Mesenchymal stem cell (in vitro differentiated cells and primary cell): ENCODE measurements around the gene KRT71.

Experiments used
- DNase-seq: peaks from one replicate; pipeline ENCODE4 v3.0.0-alpha.2; 2013
- H2AFZ ChIP-seq: one replicate; pipeline ENCODE4 v1.6.1; 2013; ENCODE audit warnings: low read depth, mild to moderate bottlenecking, control low read depth, inconsistent platforms, low read length, moderate library complexity
- H2AK5ac ChIP-seq: 2 replicates; pipeline ENCODE4 v1.6.1; 2013; ENCODE audit warnings: low read length, moderate library complexity, mild to moderate bottlenecking, inconsistent platforms; ENCODE audit not compliant: severe bottlenecking
- H2BK120ac ChIP-seq: one replicate; pipeline ENCODE4 v1.6.1; 2013; ENCODE audit warnings: low read depth, mild to moderate bottlenecking, inconsistent platforms, low read length, moderate library complexity
- H2BK12ac ChIP-seq, 2 experiments: one replicate each; pipeline ENCODE4 v1.6.1; 2013; ENCODE audit warnings: inconsistent platforms in 2 of 2, low read length in 2 of 2, mild to moderate bottlenecking in 2 of 2, moderate library complexity in 2 of 2, control low read depth in 1 of 2
- H2BK15ac ChIP-seq: one replicate; pipeline ENCODE4 v1.6.1; 2013; ENCODE audit warnings: mild to moderate bottlenecking, low read depth, inconsistent platforms; ENCODE audit not compliant: poor library complexity, severe bottlenecking
- H2BK5ac ChIP-seq: 2 replicates; pipeline ENCODE4 v1.6.1; 2013; ENCODE audit warnings: low read depth, mild to moderate bottlenecking, low read length, control low read depth, inconsistent platforms; ENCODE audit not compliant: poor library complexity, severe bottlenecking
- H3K14ac ChIP-seq, 2 experiments: one replicate each; pipeline ENCODE4 v1.6.1; 2013; ENCODE audit warnings: inconsistent platforms in 2 of 2, low read length in 2 of 2, control low read depth in 1 of 2, mild to moderate bottlenecking in 1 of 2, moderate library complexity in 1 of 2
- H3K18ac ChIP-seq, 2 experiments: one replicate each; pipeline ENCODE4 v1.6.1; 2013; ENCODE audit warnings: inconsistent platforms in 2 of 2, low read length in 2 of 2, control low read depth in 1 of 2, low read depth in 1 of 2, mild to moderate bottlenecking in 1 of 2
- H3K23ac ChIP-seq, 2 experiments: one replicate each; pipeline ENCODE4 v1.6.1; 2013; ENCODE audit warnings: inconsistent platforms in 2 of 2, low read length in 2 of 2, mild to moderate bottlenecking in 2 of 2, moderate library complexity in 2 of 2, control low read depth in 1 of 2
- H3K27ac ChIP-seq: 2 replicates; pipeline ENCODE4 v1.5.1; 2013; ENCODE audit warnings: mild to moderate bottlenecking, moderate library complexity, low read length, control low read depth, inconsistent platforms; ENCODE audit not compliant: poor library complexity, severe bottlenecking
- H3K27me3 ChIP-seq, 2 experiments: 2 replicates each; pipeline versions ENCODE4 v1.6.1 to v1.7.0; 2013; ENCODE audit warnings: low read length in 2 of 2, mild to moderate bottlenecking in 2 of 2, moderate library complexity in 2 of 2, control low read depth in 1 of 2, inconsistent platforms in 1 of 2; ENCODE audit not compliant: control insufficient read depth in 1 of 2, insufficient read depth in 1 of 2
- H3K36me3 ChIP-seq, 2 experiments: 2 replicates each; pipeline versions ENCODE4 v1.6.1 to v1.7.0; 2013; ENCODE audit warnings: low read length in 2 of 2, control low read depth in 1 of 2, inconsistent platforms in 1 of 2, low read depth in 1 of 2, mild to moderate bottlenecking in 1 of 2; ENCODE audit not compliant: insufficient read depth in 2 of 2, control insufficient read depth in 1 of 2
- H3K4ac ChIP-seq, 2 experiments: one replicate each; pipeline ENCODE4 v1.6.1; 2013; ENCODE audit warnings: inconsistent platforms in 2 of 2, low read length in 2 of 2, mild to moderate bottlenecking in 2 of 2, moderate library complexity in 2 of 2, control low read depth in 1 of 2, low read depth in 1 of 2
- H3K4me1 ChIP-seq: 2 replicates; pipeline ENCODE4 v1.6.1; 2013; ENCODE audit warnings: low read depth, low read length, control low read depth; ENCODE audit not compliant: control insufficient read depth, insufficient read depth
- H3K4me2 ChIP-seq: 2 replicates; pipeline ENCODE4 v1.6.1; 2013; ENCODE audit warnings: low read length, mild to moderate bottlenecking, inconsistent platforms; ENCODE audit not compliant: poor library complexity, severe bottlenecking
- H3K4me3 ChIP-seq, 2 experiments: 2 replicates each; pipeline versions ENCODE4 v1.5.1 to v1.7.0; 2013; ENCODE audit warnings: low read length in 2 of 2, mild to moderate bottlenecking in 2 of 2, control low read depth in 1 of 2, low read depth in 1 of 2; ENCODE audit not compliant: insufficient read depth in 1 of 2
- H3K79me1 ChIP-seq: replicated peaks from 2 replicates; pipeline ENCODE4 v1.6.1; 2013; ENCODE audit warnings: mild to moderate bottlenecking, control low read depth, low read length, inconsistent platforms; ENCODE audit not compliant: poor library complexity, severe bottlenecking
- H3K9ac ChIP-seq: 2 replicates; pipeline ENCODE4 v1.7.0; 2013; ENCODE audit warnings: mild to moderate bottlenecking, low read length, moderate library complexity
- H3K9me3 ChIP-seq: 2 replicates; pipeline ENCODE4 v1.7.0; 2013; ENCODE audit warnings: mild to moderate bottlenecking, low read length; ENCODE audit not compliant: control insufficient read depth
- H4K8ac ChIP-seq: one replicate; pipeline ENCODE4 v1.6.1; 2013; ENCODE audit warnings: inconsistent platforms, mild to moderate bottlenecking, low read length, moderate library complexity
- H4K91ac ChIP-seq: one replicate; pipeline ENCODE4 v1.6.1; 2013; ENCODE audit warnings: mild to moderate bottlenecking, low read length, inconsistent platforms
- WGBS: methylation state at CpG from one replicate; pipeline ENCODE4 v1.1.7; 2013; ENCODE audit warnings: mixed read lengths; 5-methylcytosine and 5-hydroxymethylcytosine counted together

Gene KRT71

DNA sequence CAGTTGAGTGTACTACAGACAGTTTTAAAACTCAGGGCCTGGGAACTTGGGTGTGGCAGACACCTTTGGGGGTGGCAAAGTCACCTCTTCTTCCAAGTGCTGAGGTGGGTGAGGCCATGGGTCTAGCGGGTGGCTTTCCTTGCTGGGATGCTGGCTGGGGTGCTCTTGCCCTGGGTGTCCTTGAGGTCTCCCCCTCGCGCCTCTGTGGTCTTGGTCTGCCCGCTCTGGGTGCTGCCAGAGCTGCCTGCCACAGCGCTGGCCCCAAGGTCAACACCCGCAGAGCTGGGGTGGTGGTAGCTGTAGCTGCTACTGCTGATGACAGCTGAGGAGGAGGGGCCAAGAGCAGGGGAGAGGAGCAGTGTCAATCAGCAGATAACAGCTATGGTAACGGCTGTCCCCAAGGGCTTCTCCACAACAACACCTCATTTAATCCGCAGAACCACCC lies 13.9 kb upstream of the KRT71 start:
- H2BK120ac ChIP-seq = no peak overlapping the region
- H3K4me1 ChIP-seq = no peaks in the 10 kb centered on the region
- no peak overlapping the region for H2BK12ac ChIP-seq
- 70% methylated on average over 8 of the region's 8 CpGs for WGBS
- H2BK15ac ChIP-seq = no peak overlapping the region
- H4K8ac ChIP-seq = no peak overlapping the region
- no peaks in the 10 kb centered on the region for H3K36me3 ChIP-seq
- H4K91ac ChIP-seq = no peak overlapping the region
- H3K79me1 ChIP-seq = no peaks in the 10 kb centered on the region
- no peaks in the 10 kb centered on the region for H3K9me3 ChIP-seq
- H3K4me2 ChIP-seq = no peak overlapping the region
- H2AFZ ChIP-seq = peak overlapping the region; percentile 18
- H3K27ac ChIP-seq = no peak overlapping the region
- peaks cover 39 to 95% of the 10 kb centered on the region in 2 experiments for H3K27me3 ChIP-seq
- no peak for DNase-seq
- H3K14ac ChIP-seq = no peak overlapping the region
- no peak overlapping the region for H3K4me3 ChIP-seq
- H3K18ac ChIP-seq = no peak overlapping the region
- no peak overlapping the region for H3K4ac ChIP-seq
- no peak overlapping the region for H3K9ac ChIP-seq
- H2AK5ac ChIP-seq = no peak overlapping the region
- H2BK5ac ChIP-seq = no peak overlapping the region
- no peak overlapping the region for H3K23ac ChIP-seq

DNA sequence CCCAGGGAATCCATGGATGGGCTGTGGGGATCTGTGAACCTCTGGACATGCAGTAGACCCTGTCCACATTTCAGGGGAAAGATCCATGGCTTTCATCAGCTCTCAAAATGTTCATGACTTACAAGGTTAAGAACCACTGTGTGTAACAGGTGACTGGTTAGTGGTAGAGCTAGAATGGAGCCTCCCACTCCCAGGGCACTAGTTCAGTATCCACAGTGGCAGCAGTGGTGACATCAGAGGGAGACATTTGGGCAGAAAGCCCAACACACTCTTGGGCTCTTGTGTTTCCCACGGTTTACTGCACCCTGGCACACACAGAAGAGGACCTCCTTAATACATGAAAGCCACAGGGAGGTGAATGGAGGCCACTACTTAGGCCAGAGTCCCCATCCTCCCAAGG lies 11.6 kb upstream of the KRT71 start:
- H3K18ac ChIP-seq = no peak overlapping the region
- H3K4ac ChIP-seq = no peak overlapping the region
- no peak overlapping the region for H2BK12ac ChIP-seq
- no peak overlapping the region for H2AFZ ChIP-seq
- H3K36me3 ChIP-seq = no peaks in the 10 kb centered on the region
- H2AK5ac ChIP-seq = no peak overlapping the region
- no peak overlapping the region for H3K14ac ChIP-seq
- no peak overlapping the region for H3K4me2 ChIP-seq
- no peak overlapping the region for H3K9ac ChIP-seq
- H2BK15ac ChIP-seq = no peak overlapping the region
- H3K4me3 ChIP-seq = no peak overlapping the region
- no peak overlapping the region for H4K8ac ChIP-seq
- peaks cover 31 to 93% of the 10 kb centered on the region in 2 experiments for H3K27me3 ChIP-seq
- H2BK5ac ChIP-seq = no peak overlapping the region
- 75% methylated on average over 1 of the region's 1 CpG for WGBS
- no peaks in the 10 kb centered on the region for H3K79me1 ChIP-seq
- no peak overlapping the region for H3K27ac ChIP-seq
- no peak overlapping the region for H4K91ac ChIP-seq
- no peaks in the 10 kb centered on the region for H3K4me1 ChIP-seq
- H3K9me3 ChIP-seq = no peaks in the 10 kb centered on the region
- DNase-seq = no peak
- H3K23ac ChIP-seq = no peak overlapping the region
- H2BK120ac ChIP-seq = no peak overlapping the region

DNA sequence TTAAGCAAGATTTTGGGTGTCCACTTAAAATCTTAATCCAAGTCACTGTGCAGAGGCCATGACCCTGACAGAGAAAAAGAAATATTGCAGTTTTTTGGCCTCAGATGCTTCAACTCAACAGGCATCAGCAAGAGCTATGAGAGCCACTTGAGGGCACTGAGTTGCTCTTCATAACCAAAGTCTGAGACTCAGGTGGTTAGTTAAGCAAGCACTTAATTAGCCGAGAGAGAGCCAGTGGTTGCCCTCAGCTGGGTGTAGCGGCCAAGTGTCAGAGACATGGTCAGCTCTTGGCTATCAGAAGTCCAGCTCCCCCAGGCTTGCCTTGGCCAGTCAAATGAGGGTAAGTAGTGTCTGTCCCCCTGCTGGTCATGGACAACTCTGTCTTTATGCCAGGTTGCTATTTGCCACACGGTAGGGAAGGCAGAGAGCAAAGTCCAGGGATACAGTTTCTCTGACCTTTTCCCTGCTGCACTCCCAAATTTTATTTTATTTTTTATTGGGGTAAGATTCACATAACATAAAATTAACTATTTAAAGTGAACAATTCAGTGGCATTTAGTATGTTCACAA lies 9.0 kb upstream of the KRT71 start:
- H3K36me3 ChIP-seq = no peaks in the 10 kb centered on the region
- no peak overlapping the region for H2BK5ac ChIP-seq
- H3K4me1 ChIP-seq = no peaks in the 10 kb centered on the region
- no peak overlapping the region for H3K4ac ChIP-seq
- no peak overlapping the region for H4K8ac ChIP-seq
- H4K91ac ChIP-seq = no peak overlapping the region
- no peak overlapping the region for H3K4me2 ChIP-seq
- H2BK120ac ChIP-seq = no peak overlapping the region
- no peak overlapping the region for H3K18ac ChIP-seq
- H3K23ac ChIP-seq = no peak overlapping the region
- H2AK5ac ChIP-seq = no peak overlapping the region
- WGBS = 92% methylated on average over 2 of the region's 3 CpGs
- no peaks in the 10 kb centered on the region for H3K79me1 ChIP-seq
- H2BK12ac ChIP-seq = no peak overlapping the region
- H3K4me3 ChIP-seq = no peak overlapping the region
- no peak overlapping the region for H2BK15ac ChIP-seq
- peak; percentile 2 for DNase-seq
- H3K27me3 ChIP-seq = peaks cover 16 to 90% of the 10 kb centered on the region in 2 experiments
- H3K9ac ChIP-seq = no peak overlapping the region
- H2AFZ ChIP-seq = no peak overlapping the region
- H3K14ac ChIP-seq = no peak overlapping the region
- H3K9me3 ChIP-seq = no peaks in the 10 kb centered on the region
- no peak overlapping the region for H3K27ac ChIP-seq

DNA sequence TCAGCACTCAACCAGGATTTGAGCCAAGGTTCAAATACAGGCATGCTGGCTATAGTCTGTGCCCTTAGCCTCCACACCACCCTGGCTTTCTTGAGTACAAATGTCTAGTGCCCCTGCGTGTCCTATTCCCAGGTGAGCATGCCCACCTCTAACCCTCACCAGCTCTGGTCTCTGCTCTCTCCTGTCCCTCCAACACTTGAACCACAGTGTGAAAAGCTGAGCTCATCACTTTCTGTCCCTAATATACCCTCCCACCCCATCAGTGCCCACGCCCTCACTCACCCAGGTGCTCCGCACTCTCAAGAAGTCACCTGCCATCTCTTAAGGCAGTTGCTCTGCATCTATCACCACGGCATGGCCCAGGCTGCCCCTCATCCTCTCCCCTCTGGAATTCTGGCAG lies 7.0 kb upstream of the KRT71 start:
- Histone ChIP-seq H3K14ac (no peak overlapping the region), H3K36me3 (no peaks in the 10 kb centered on the region)
- WGBS = 71% methylated on average over 4 of the region's 4 CpGs

More for the DNA sequence above, 7.0 kb upstream of the KRT71 start:
- H3K4me3 ChIP-seq = no peak overlapping the region
- H3K18ac ChIP-seq = no peak overlapping the region
- no peak for DNase-seq
- H2BK5ac ChIP-seq = no peak overlapping the region
- no peaks in the 10 kb centered on the region for H3K79me1 ChIP-seq
- no peak overlapping the region for H2AFZ ChIP-seq
- H3K9me3 ChIP-seq = no peaks in the 10 kb centered on the region
- no peak overlapping the region for H2AK5ac ChIP-seq
- no peak overlapping the region for H3K23ac ChIP-seq
- no peak overlapping the region for H2BK120ac ChIP-seq
- no peak overlapping the region for H2BK12ac ChIP-seq
- no peak overlapping the region for H4K8ac ChIP-seq
- peaks cover 19 to 85% of the 10 kb centered on the region in 2 experiments for H3K27me3 ChIP-seq
- H2BK15ac ChIP-seq = no peak overlapping the region
- no peak overlapping the region for H3K27ac ChIP-seq
- H3K4me1 ChIP-seq = no peaks in the 10 kb centered on the region
- no peak overlapping the region for H4K91ac ChIP-seq
- H3K4ac ChIP-seq = no peak overlapping the region
- no peak overlapping the region for H3K9ac ChIP-seq
- no peak overlapping the region for H3K4me2 ChIP-seq
